ENCODE measurements around the gene RPL18A. TPM values are rescaled to one million over a fixed set of nuclear protein-coding genes. Genes with fewer than 3 reads are reported as not detected.

The RPL18A gene
- total and polyA plus RNA-seq, 2 of the 4 experiments (the other 2 are of a cell fraction) = 1,351 to 1,735 TPM

DNA sequence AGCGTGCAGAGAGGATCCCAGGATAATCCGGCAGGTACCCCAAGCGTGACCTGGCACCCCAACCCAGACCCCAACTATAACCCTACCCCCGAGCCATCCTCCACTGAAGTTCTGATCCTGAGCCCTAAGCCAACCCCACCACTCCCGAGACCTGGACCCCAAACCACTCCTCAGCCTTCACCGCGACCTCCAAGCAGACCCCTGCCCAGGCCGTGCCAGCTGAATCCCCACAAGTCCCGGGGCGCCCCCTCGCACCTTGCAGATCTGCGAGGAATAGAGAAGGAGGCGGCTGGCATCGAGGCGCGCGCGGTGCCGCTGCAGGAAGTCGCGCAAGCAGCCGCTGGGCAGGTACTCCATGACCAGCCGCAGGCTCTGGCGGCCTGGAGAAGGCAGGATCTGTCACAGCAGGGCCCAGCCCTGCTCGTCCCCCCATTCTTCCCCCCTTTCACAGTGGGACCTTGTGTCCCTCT lies 28.3 kb upstream of the RPL18A start:
- intact Hi-C loops (cut with micrococcal nuclease) = no loop called here
- H3K23ac ChIP-seq (ENCODE audit: low read depth, low read length) = no peak overlapping the region
- H2AFZ ChIP-seq (replicated peaks; ENCODE audit: low read length, poor library complexity) = peak overlapping the region; percentile 58
- BruUV-seq (replicated peaks) = no TSS peak
- H3K27ac ChIP-seq (ENCODE audit: insufficient read depth, low read length) = no peak overlapping the region
- no peak overlapping the region for H3K14ac ChIP-seq (replicated peaks; ENCODE audit: low read depth, low read length)
- no peak overlapping the region for H2BK120ac ChIP-seq (ENCODE audit: low read depth, low read length)
- no peaks in the 10 kb centered on the region for H3K79me1 ChIP-seq (ENCODE audit: low read depth in 1 of 2, low read length in 2 of 2)
- in situ Hi-C loops (cut with MboI; ENCODE audit: low sequenced_read_pairs) = no loop called here
- no peak overlapping the region for H3K4me2 ChIP-seq (ENCODE audit: low read depth, low read length)
- H3K56ac ChIP-seq (ENCODE audit: extremely low read depth, insufficient read depth, low read length) = no peak overlapping the region
- H3K4me1 ChIP-seq (ENCODE audit: control insufficient read depth, insufficient read depth, low read length) = peaks cover 2% of the 10 kb centered on the region; the same call in 1 of the 2 replicates
- no peak overlapping the region for H2BK20ac ChIP-seq (ENCODE audit: low read depth, low read length)
- no peak overlapping the region for H3K4ac ChIP-seq (ENCODE audit: low read depth, low read length)
- no peak overlapping the region for H3K18ac ChIP-seq (ENCODE audit: low read depth, low read length)
- no peaks in the 10 kb centered on the region for H3K36me3 ChIP-seq (ENCODE audit: control insufficient read depth, insufficient read depth, low read length)
- no peaks in the 10 kb centered on the region for H3K9me1 ChIP-seq (ENCODE audit: insufficient read depth, low read length)
- ATAC-seq (ENCODE audit: low read depth) (no peak), DNase-seq (no peak)
- dilution Hi-C loops (cut with HindIII; ENCODE audit: low sequenced_read_pairs, unreplicated experiment) = no loop called here
- H2BK15ac ChIP-seq (ENCODE audit: low read depth, low read length) = no peak overlapping the region
- H2AK5ac ChIP-seq (ENCODE audit: low read depth, low read length) = no peak overlapping the region
- no peak overlapping the region for H3K9ac ChIP-seq (ENCODE audit: low read depth, low read length)
- H4K8ac ChIP-seq (ENCODE audit: low read depth in 2 of 2, low read length in 2 of 2) = no peak overlapping the region
- no peak overlapping the region for H2BK5ac ChIP-seq (ENCODE audit: low read depth, low read length, poor library complexity, severe bottlenecking)
- no peak overlapping the region for H3K4me3 ChIP-seq (ENCODE audit: insufficient read depth, low read depth, low read length)
- H4K20me1 ChIP-seq (ENCODE audit: insufficient read depth, low read length) = no peaks in the 10 kb centered on the region
- no peak for TF ChIP-seq RFX5 (IDR thresholded peaks at IDR 0.05; ENCODE audit: low read depth, low read length)
- TF ChIP-seq RCOR1 (IDR thresholded peaks at IDR 0.05; ENCODE audit: insufficient replicate concordance, low read length) = no peak
- TF ChIP-seq, protein P1, sequence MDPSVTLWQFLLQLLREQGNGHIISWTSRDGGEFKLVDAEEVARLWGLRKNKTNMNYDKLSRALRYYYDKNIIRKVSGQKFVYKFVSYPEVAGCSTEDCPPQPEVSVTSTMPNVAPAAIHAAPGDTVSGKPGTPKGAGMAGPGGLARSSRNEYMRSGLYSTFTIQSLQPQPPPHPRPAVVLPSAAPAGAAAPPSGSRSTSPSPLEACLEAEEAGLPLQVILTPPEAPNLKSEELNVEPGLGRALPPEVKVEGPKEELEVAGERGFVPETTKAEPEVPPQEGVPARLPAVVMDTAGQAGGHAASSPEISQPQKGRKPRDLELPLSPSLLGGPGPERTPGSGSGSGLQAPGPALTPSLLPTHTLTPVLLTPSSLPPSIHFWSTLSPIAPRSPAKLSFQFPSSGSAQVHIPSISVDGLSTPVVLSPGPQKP (IDR thresholded peaks at IDR 0.05; ENCODE audit: borderline replicate concordance, low read depth, low read length) = no peak
- no peak for TF ChIP-seq RAD21 (IDR thresholded peaks at IDR 0.05; ENCODE audit: low read length)
- no peak for TF ChIP-seq MAFK (IDR thresholded peaks at IDR 0.05; ENCODE audit: low read depth, low read length)
- H4K91ac ChIP-seq (ENCODE audit: insufficient read depth, low read depth, low read length) = no peak overlapping the region
- POLR2A ChIA-PET (ENCODE audit: unreplicated experiment) = no interaction called here
- peaks cover 40% of the 10 kb centered on the region for H3K27me3 ChIP-seq (ENCODE audit: control insufficient read depth, insufficient read depth, low read length)
- no peak overlapping the region for H4K5ac ChIP-seq (ENCODE audit: low read depth, low read length)
- WGBS, 2 experiments (ENCODE audit: extremely low coverage in 2 of 2, insufficient read length in 1 of 2) = 26% methylated on average over 13 of the region's 25 CpGs; no CpG with 5 or more reads in 1 of the 2 experiments
- CTCF ChIA-PET = no interaction called here
- H3K9me3 ChIP-seq (ENCODE audit: control insufficient read depth, insufficient read depth, low read length) = no peaks in the 10 kb centered on the region
- no peak overlapping the region for H2AK9ac ChIP-seq (replicated peaks; ENCODE audit: low read depth, low read length, poor library complexity)
